GM21423 (cell line): ENCODE results near the gene NPPA.

Experiments
- ATAC-seq: cut with Tn5 transposase; IDR thresholded peaks from one replicate; pipeline ENCODE4 v1.9.1; 2021; ENCODE audit warnings: mild to moderate bottlenecking, moderate library complexity; ENCODE audit not compliant: unreplicated experiment

NPPA gene

GRCh38 chr1:11874624-11875023 lies 27.0 kb upstream of the NPPA start:
- no peak for ATAC-seq

GRCh38 chr1:11874258-11874562 lies 26.6 kb upstream of the NPPA start:
- no peak for ATAC-seq

- no peak for ATAC-seq
These were observed 26.0 kb upstream of the NPPA start for GRCh38 chr1:11873395-11874257.

GRCh38 chr1:11872545-11872944 lies 25.0 kb upstream of the NPPA start:
- no peak for ATAC-seq

- ATAC-seq = no peak
These were observed 22.1 kb upstream of the NPPA start for GRCh38 chr1:11869650-11870207.

- ATAC-seq = no peak
These were observed 21.5 kb upstream of the NPPA start for GRCh38 chr1:11869104-11869503.

GRCh38 chr1:11868331-11868980 lies 20.9 kb upstream of the NPPA start:
- ATAC-seq = no peak

- no peak for ATAC-seq
These were observed 15.3 kb upstream of the NPPA start for GRCh38 chr1:11862890-11863289.

- ATAC-seq = no peak
These were observed 13.0 kb upstream of the NPPA start for GRCh38 chr1:11860587-11860986.

GRCh38 chr1:11860083-11860482 lies 12.5 kb upstream of the NPPA start:
- ATAC-seq = no peak

GRCh38 chr1:11858968-11859871 lies 11.6 kb upstream of the NPPA start:
- no peak for ATAC-seq

GRCh38 chr1:11858613-11858967 lies 11.0 kb upstream of the NPPA start, which contains the start of gene NPPB:
TSS of gene NPPB (minus strand) at chr1:11858945. CDS start at chr1:11858833, 112 bp downstream.
- no peak for ATAC-seq

- no peak for ATAC-seq
These were observed 10.6 kb upstream of the NPPA start for GRCh38 chr1:11858158-11858557.

- ATAC-seq = no peak
These were observed 9.7 kb upstream of the NPPA start for GRCh38 chr1:11857164-11857851.

- ATAC-seq = no peak
These were observed 9.1 kb upstream of the NPPA start for GRCh38 chr1:11856698-11857097.

GRCh38 chr1:11855430-11855829 lies 7.8 kb upstream of the NPPA start:
- no peak for ATAC-seq

GRCh38 chr1:11854519-11854918 lies 6.9 kb upstream of the NPPA start:
- no peak for ATAC-seq

GRCh38 chr1:11851180-11851579 lies 3.6 kb upstream of the NPPA start:
- ATAC-seq = no peak

GRCh38 chr1:11850156-11850555 lies 2.6 kb upstream of the NPPA start:
- no peak for ATAC-seq

GRCh38 chr1:11848373-11848700 lies 754 bp upstream of the NPPA start:
- ATAC-seq = no peak
